ENCODE results near the gene PISD. TPM values are rescaled to one million over a fixed set of nuclear protein-coding genes. Genes with fewer than 3 reads are reported as not detected.
A peak's percentile ranks its signal among the peaks of the same experiment; 100 is the strongest.
"Not testable (repeated sequence)": the region's sequence is repeated elsewhere in the genome, so short reads cannot be mapped to it uniquely, and the experiment has no call there.

The PISD gene
- 10 to 100 TPM; 32.9 to 35.5 TPM for total RNA-seq
- long read RNA-seq, transcript PISD-209 (8 exons, 1,963 nt): major isoform, 44 of 69 reads
- long read RNA-seq, partial matches to known transcripts: 6 of 69 reads
- long read RNA-seq, other reads (novel, unspliced or antisense): 14 of 69 reads

GRCh38 chr22:31661851-31662667 is at the start of gene PISD:
TSS of gene PISD (minus strand) at chr22:31662215. CDS start at chr22:31662208, 7 bp downstream.
- intact Hi-C loops (cut with DNase I, micrococcal nuclease): no loop called here
- peak; percentile 94 for ATAC-seq
- DNase-seq: peak; percentile 96 to 98

- DNase-seq; ATAC-seq; intact Hi-C loops (cut with DNase I, micrococcal nuclease): not testable (repeated sequence)
Measured at GRCh38 chr22:31711226-31711625, 49.2 kb upstream of the PISD start.

- DNase-seq (no peak), ATAC-seq (peak; percentile 93)
- intact Hi-C loops (cut with DNase I, micrococcal nuclease): no loop called here
Measured at GRCh38 chr22:31707519-31707918, 45.5 kb upstream of the PISD start.

- DNase-seq (no peak), ATAC-seq (no peak)
- intact Hi-C loops (cut with DNase I, micrococcal nuclease): no loop called here
Measured at GRCh38 chr22:31695423-31695822, 33.4 kb upstream of the PISD start.

- ATAC-seq; intact Hi-C loops (cut with DNase I, micrococcal nuclease); DNase-seq: not testable (repeated sequence)
Measured at GRCh38 chr22:31694046-31694445, 32.0 kb upstream of the PISD start.

- intact Hi-C loops (cut with DNase I, micrococcal nuclease): no loop called here
- no peak for DNase-seq
- no peak for ATAC-seq
Measured at GRCh38 chr22:31692186-31692886, 30.3 kb upstream of the PISD start.

- DNase-seq: no peak
- intact Hi-C loops (cut with DNase I, micrococcal nuclease): no loop called here
- no peak for ATAC-seq
Measured at GRCh38 chr22:31691408-31691807, 29.4 kb upstream of the PISD start.

- ATAC-seq: no peak
- intact Hi-C loops (cut with DNase I, micrococcal nuclease): no loop called here
- no peak for DNase-seq
Measured at GRCh38 chr22:31683181-31684105, 21.4 kb upstream of the PISD start.

GRCh38 chr22:31682751-31683150 is 20.7 kb upstream of the PISD start:
- intact Hi-C loops (cut with DNase I, micrococcal nuclease): no loop called here
- no peak for ATAC-seq
- no peak for DNase-seq

GRCh38 chr22:31681349-31682345 is 19.6 kb upstream of the PISD start:
- intact Hi-C loops (cut with DNase I, micrococcal nuclease): no loop called here
- DNase-seq (no peak), ATAC-seq (no peak)

GRCh38 chr22:31680861-31681341 is 18.9 kb upstream of the PISD start:
- intact Hi-C loops (cut with DNase I, micrococcal nuclease): no loop called here
- peak; percentile 31 for ATAC-seq
- peak; percentile 38 for DNase-seq

GRCh38 chr22:31678748-31679147 is 16.7 kb upstream of the PISD start:
- intact Hi-C loops (cut with DNase I, micrococcal nuclease): no loop called here
- DNase-seq (no peak), ATAC-seq (no peak)

- intact Hi-C loops (cut with DNase I, micrococcal nuclease): no loop called here
- ATAC-seq (peak; percentile 100), DNase-seq (peak; percentile 97 to 98)
Measured at GRCh38 chr22:31676700-31677099, 14.7 kb upstream of the PISD start.

- DNase-seq; intact Hi-C loops (cut with DNase I, micrococcal nuclease); ATAC-seq: not testable (repeated sequence)
Measured at GRCh38 chr22:31674219-31674618, 12.2 kb upstream of the PISD start.

- DNase-seq; ATAC-seq; intact Hi-C loops (cut with DNase I, micrococcal nuclease): not testable (repeated sequence)
Measured at GRCh38 chr22:31668849-31669248, 6.8 kb upstream of the PISD start.

- intact Hi-C loops (cut with DNase I, micrococcal nuclease): no loop called here
- DNase-seq (no peak), ATAC-seq (no peak)
Measured at GRCh38 chr22:31662668-31663037, 638 bp upstream of the PISD start.

GRCh38 chr22:31660860-31661341 is 1.1 kb downstream of the PISD start:
- intact Hi-C loops (cut with DNase I, micrococcal nuclease); DNase-seq; ATAC-seq: not testable (repeated sequence)
